Suppressor macrophage (primary cell): ENCODE data around the gene RABL2B.

ENCODE experiments used
- DNase-seq, 4 experiments: peaks; one replicate each; pipeline ENCODE4 v3.0.0-alpha.2; 2020 to 2022

The RABL2B gene

DNA sequence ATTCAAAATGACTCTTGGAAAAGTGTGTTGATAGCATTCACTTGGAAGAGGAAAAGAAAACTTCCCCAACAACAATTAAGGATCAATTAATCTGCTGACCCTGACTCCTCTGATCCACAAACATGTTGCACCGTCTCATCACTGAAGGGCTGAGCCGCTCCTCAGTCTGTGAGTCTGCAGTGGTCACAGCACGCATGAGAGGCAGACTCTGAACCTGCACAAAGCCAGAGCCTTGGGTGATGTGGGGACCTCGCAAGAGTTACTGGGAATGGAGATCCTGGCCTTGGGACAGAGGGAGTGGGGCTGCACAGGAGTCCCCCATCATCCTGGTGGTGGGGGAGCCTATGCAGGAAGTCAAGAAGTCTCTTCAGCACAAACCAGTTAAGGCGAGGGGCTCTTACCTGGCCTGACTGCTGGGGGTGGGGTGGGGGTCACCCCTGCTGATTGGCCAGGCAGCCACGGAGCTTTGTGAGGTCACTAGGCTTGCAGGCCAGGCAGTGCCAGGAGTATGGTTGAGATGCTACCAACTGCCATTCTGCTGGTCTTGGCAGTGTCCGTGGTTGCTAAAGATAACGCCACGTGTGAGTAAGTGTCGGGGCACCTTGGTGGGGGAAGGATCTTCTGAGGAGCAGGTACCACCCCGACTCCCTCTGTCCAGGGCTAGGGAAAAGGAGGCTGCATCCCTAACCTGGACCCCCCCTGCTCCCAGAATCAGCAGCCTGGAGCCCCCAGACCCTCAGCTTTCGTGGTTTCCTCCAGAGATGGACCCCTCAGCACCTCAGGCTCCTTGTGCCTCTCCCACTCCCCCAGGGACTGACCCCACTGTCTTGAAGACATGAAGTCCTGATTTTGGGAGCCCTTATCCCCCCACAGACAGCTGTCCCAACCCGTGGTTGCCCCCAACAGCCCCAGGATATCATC lies 45.4 kb downstream of the RABL2B start, which contains the start of gene ACR:
Gene ACR, plus strand, starts transcription at position 477 of the 921 bp plus-strand sequence. Its CDS starts 32 bp downstream, at position 509.
- no peak for DNase-seq

DNA sequence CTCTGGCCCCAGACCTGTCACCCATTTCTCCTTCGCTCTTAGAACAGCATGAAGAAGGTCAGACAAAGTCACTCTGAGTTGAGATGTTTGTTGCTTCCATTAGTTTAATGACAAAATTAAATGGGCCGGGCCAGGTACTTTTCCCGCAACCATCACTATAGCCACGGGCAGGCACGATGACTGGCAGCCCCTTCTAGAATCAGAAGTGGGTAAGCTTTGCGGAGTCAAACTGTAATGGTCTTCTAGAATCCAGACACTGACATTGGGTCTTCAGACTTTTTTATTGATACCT lies 47.8 kb downstream of the RABL2B start:
- no peak for DNase-seq

DNA sequence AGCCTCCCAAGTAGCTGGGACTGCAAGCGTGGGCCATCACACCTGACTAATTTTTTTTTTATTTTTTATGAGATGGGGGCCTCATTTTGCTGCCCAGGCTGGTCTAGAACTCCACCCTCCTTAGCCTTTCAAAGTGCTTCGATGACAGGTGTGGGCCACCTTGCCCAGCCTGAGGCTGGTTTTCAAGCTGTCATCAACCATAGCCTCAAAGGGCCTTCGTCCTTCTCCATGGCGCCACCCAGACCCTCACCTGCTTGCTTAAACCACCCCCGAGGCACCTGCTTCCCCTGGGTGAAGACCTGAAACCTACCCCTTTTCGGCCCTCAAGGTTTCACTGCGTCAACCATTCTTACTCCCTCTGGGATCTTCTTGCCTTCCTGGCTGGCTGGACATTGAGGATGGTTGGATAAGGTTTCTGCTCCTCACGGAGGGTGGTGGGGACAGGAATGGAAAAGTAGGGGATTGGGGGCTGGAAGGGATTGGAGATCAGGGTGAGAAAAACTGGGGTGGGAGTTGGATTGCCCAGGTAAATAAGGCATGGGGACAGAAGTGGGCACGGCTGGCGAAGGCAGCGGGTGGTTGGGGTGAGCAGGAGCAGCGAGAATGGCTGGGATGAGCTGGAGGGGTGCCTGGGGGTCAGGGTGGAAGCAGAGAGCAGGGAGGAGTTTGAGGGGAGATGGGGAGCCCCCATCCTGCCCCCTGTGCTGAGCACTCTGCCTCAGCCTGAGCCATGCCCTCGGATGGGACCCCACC lies 48.3 kb downstream of the RABL2B start:
- DNase-seq, result no peak

DNA sequence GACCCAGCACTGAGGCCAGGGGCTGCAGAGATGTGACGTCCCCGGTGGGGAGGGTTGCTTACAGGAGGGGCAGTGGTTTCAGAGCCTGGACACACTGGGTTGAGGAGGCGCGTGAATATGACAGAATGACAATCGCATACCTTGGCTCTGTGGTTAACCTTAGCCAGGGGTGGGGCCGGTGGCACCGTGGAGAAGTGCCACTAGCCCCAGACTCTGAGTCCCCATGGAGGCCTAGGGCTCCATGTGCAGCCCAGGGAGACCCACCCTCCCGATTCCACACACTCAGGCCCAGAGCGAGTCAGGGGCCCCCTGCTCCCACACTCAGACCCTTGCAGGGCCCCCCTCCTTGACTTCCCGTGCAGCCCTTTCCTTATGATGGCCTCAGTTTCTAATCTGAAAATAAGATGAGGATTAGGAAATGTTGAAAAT lies 49.1 kb downstream of the RABL2B start:
- DNase-seq, result no peak

GRCh38 chr22:50733521-50734342 lies 49.7 kb downstream of the RABL2B start:
- DNase-seq, result no peak

DNA sequence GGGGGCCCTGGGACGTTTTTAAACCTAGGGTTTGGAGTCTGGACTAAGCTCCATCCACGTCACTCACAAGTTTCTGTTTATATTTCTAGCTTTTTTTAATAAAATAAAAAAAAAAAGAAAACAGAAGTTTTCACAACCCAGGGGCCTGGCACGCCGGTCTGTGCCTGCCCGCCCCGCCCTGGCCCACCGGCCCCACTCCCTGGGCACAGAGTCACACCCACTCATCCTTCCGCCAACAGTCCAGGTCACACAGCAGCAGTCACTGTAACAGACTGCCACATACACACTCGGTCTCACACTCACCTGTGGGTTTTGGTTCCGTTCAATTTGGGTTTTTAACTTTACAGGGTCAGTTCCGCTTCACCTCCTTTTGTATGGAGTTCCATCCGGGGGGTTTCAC lies 50.8 kb downstream of the RABL2B start:
- DNase-seq, result no peak

- peak in 2 of 4 experiments; percentile 7 to 40 for DNase-seq
Measured at GRCh38 chr22:50731811-50732624, 51.4 kb downstream of the RABL2B start.

- DNase-seq, result no peak
Measured at GRCh38 chr22:50730941-50731661, 52.3 kb downstream of the RABL2B start.

DNA sequence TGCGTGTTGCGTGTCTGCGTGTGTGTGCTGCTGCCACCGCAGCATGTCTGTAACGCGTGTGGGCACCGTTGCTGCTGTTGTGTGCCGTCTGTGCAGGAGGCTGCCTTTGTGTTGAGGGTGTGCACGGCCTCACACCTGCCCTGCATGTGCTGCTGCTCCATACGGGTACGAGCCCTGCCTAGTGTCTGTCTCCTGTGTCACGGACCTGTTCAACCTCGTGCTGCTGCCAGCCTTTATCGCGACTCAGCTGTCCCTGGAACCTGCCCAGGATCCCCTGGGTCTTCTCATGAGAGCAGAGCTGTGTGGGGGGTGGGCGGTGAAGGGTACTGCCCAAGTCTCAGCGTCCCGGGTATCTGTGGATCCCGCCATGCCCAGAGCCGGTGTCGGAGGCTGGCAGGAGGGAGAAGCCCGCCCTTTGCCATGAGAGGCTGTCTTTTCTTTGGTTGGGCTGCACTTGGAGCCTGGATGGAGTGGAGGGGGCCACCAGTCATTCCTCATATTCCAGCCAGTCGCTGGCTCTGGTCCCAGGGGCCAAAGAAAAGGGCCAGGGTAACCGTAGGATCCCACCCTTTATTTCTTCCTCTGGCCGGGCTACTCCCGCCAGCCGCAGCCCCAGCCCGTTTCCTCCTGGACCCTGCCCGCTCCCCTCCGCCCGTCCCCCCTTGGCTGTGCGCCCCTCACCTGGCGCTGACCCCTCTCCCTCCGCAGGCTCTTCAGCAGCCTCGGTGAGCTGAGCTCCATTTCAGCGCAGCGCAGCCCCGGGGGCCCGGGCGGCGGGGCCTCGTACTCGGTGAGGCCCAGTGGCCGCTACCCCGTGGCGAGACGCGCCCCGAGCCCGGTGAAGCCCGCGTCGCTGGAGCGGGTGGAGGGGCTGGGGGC lies 53.2 kb downstream of the RABL2B start:
- no peak for DNase-seq

DNA sequence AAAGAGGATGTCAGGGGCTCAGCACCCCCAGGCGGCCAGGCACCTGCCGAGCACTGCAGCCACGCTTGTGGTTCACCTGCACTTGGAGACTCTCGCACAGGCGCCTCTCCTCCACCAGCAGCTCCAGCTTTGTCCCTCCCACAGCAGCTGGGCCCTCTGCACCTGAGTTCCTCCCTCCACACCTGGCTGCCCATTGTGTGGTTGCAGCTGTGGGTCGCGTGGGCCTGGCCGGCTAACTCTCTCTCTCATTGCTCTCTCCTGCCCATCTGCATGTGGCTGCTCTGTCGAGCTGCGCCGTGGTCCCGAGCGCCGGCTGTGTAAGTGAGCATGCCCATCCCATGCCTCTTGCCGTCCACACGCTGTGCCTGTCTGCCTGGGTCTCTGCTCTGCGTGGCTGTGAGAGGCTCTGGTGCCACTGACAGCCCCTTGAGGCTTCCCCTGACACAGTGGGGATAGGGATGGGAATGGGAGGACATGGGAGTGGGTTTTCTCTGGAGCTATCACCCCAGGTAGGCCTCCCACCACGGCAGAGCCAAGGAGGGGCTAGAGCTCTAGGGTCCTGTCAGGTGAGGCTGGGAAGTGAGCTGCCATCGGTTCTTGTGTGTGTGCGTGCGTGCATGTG lies 53.9 kb downstream of the RABL2B start:
- DNase-seq, result no peak

GRCh38 chr22:50728523-50728931 lies 54.9 kb downstream of the RABL2B start:
- no peak for DNase-seq

DNA sequence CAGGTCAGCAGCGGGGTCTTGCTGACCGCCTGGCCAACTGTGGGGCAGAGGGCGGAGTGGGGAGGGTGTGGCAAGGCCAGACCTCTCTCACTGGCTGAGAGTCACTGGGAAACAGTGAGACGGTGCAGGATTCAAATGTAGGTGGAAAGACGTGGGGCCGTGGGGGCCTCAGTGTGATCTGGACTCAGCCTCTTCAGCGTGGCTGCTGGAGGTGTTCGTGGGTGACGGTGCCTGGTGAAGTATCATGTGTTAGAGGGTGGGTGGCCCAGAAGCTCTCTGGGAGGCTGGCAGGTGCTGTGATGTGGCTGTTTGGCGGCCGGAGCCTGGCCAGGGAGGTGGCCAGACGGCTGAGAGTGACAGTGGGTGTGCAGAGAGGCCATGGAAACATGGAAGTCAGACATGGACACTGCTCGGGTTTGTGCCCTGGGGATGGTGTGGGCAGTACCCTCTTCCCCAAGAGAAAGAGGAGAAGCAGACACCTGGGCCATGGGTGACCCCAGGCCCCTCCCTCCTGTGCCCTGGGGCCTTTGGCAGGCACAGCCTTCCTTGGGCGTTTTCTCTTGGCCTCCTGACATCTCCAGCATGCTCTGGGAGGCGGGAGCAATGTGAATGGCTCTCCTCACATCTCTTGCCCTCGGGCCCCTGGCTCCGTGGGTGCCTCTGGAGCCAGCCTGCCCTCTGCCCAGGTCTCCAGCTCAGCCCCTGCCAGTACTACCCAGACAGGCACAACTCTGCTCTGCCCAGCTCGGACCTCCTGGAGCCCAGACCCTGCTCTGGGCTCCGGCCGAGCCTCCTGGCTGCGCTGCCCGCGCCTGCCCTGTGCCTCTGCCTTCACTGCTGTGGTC lies 55.5 kb downstream of the RABL2B start:
- DNase-seq, result no peak

- no peak for DNase-seq
Measured at GRCh38 chr22:50726643-50727340, 56.6 kb downstream of the RABL2B start.

GRCh38 chr22:50725597-50725996 lies 57.8 kb downstream of the RABL2B start:
- no peak for DNase-seq

GRCh38 chr22:50724616-50725015 lies 58.8 kb downstream of the RABL2B start:
- DNase-seq, result no peak

GRCh38 chr22:50723991-50724390 lies 59.4 kb downstream of the RABL2B start:
- DNase-seq, result peak; percentile 47 to 74 (median 66)

GRCh38 chr22:50722716-50723428 lies 60.6 kb downstream of the RABL2B start:
- DNase-seq, result peak in 1 of 4 experiments; percentile 1
